Activated naive CD4-positive, alpha-beta T cell treated with anti-CD3 and anti-CD28 coated beads, Interleukin-2, amount 50 U/mL, for 16 hours (primary cell): ENCODE results near the gene RMI1.

ENCODE experiments used
- DNase-seq: peaks from one replicate; pipeline ENCODE4 v3.0.0-alpha.2; 2020

The RMI1 gene

GRCh38 chr9:83971485-83971884 lies 9.1 kb upstream of the RMI1 start:
- no peak for DNase-seq

DNA sequence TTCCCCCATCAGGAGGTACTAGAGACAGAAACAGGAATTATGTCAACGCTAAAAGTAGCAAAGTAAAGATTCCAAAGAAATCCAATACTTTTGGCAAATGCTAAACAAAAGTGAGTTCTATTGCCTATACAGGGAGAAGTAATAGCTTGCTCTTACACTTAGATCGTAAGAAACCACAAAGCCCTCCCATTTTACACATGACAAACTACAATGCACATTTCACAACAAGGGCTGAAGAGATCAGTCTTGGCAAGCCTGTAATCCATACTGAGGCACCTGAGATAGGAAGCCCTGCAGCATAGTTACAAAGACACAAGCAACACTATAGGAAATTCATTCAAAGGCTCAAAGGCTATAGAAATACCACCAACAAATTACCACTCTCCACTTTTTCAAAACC lies 8.3 kb upstream of the RMI1 start:
- DNase-seq = no peak

DNA sequence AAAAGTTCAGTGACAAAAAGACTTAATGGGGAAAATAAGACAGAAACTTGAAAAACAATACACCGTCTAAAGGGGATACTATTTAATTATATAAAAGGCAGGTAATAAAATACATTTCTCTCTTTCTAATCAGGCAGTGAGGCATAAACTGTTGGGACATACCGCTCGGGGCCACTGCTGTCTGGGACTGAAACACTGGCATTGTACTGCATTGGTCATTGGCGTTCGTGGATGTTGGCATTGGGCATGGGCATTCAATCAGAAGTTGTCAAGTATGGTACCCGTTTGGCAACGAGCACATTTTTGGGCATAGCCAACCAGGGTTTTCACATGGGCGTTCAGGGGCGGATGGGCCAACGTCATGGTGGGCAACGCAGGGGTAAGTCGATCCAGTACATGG lies 5.3 kb upstream of the RMI1 start:
- DNase-seq = no peak

DNA sequence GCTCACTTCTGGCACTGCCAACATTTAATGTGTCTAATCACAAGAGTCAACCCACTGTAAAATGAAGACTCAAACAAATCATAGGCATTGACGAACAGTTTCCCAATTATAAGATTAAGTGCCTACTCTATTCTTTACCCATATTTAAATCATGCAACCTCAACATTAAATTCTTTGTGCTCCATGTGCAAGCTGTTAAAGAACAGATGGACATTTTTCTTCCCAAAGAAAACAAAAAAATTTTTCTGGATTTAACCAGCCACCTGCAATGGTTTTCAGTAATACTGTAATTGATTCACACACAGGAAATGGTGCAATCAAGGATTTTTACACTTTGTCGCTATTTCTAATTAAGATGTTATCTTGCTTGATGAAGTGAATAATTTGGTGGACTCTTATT lies 4.2 kb upstream of the RMI1 start:
- no peak for DNase-seq

DNA sequence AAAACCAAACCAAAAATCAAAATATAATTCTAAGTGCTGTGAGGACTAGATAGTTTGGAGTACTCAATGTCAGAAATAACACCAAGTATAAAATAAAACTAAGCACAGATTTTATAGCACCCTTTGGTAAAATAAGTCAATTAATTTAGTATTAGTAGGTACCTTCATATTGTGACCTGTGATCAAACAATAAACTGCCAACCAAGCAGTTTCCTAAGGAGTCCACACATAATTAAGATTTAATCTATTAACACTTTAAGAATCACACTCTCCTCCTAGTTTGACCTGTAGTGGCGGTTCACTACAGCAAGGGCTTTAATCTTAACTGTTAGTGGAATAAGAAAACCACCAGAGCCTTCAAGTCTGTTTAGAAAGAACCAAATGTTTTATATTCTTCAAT lies 3.4 kb upstream of the RMI1 start:
- DNase-seq = no peak

- DNase-seq = peak; percentile 88
Measured at GRCh38 chr9:83978992-83979811, 1.4 kb upstream of the RMI1 start.

DNA sequence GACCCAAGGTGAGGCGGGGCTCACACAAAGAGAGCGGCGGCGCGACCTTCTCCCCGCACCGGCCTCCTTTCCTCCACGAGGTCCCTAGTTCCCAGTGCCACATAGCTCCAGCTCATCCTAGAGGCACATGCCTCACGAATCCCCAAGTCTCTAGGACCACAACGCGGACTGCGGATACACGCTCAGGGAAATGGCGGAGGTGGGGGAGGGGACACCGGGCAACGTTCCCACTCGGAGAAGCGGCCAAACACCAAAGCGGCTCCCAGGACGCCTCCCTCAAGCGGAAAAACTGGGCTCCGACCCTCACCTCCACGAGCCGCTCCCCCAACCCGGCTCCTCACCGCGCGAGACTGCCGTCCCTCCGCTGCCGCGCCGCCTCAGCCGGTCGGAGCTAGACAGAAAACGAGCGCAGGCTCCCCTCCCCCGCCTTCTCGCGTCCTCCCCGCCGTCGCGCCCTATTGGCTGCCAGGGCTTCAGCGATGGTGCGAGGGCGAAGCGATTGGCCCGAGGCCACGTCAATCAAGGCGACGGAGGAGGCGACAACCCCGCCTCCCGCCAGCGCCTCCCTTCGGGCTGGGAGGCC lies 702 bp upstream of the RMI1 start, which contains the start of gene HNRNPK:
Gene HNRNPK (minus strand): TSS at position 404 of the 583 bp plus-strand sequence. CDS start 1,963 bp downstream, outside the sequence.
- DNase-seq = peak; percentile 100

GRCh38 chr9:83981126-83981871 lies 694 bp downstream of the RMI1 start:
- peak; percentile 31 for DNase-seq

DNA sequence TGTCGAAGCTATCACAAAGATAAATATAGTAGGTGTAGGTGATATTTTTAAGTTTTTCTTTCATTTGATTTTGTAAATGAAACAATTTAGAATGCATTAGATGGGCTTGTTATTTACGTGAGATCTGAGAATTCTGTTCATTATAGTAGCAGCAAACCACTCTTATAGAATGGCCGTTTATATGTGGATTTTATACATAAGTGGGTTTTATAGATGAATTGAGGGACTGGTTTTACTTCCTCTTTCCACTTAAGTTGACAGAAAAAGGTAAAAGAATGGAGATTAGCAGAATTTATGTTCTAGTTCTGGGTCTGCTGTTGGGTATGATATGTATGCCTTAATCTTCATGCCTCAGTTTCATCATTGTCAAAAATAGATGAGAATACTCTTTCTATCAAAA lies 5.6 kb downstream of the RMI1 start:
- no peak for DNase-seq

- no peak for DNase-seq
Measured at GRCh38 chr9:83986765-83987401, 6.3 kb downstream of the RMI1 start.

- DNase-seq = no peak
Measured at GRCh38 chr9:83987402-83987791, 6.8 kb downstream of the RMI1 start.

DNA sequence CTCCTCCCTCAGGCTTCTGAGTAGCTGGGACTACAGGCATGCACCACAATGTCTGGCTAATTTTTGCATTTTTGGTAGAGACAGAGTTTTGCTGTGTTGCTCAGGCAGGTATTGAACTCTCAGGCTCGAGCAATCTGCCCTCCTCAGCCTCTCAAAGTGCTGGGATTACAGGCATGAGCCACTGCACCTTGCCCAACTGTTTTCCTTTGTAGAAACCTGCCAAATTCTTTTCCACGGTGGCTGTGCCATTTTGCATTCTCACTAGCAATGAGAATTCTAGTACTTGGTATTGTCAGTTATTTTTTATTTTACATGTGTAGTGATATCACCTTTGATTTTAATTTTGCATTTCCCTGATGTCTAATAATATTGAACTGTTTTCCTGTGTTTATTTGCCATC lies 7.8 kb downstream of the RMI1 start:
- DNase-seq = no peak

DNA sequence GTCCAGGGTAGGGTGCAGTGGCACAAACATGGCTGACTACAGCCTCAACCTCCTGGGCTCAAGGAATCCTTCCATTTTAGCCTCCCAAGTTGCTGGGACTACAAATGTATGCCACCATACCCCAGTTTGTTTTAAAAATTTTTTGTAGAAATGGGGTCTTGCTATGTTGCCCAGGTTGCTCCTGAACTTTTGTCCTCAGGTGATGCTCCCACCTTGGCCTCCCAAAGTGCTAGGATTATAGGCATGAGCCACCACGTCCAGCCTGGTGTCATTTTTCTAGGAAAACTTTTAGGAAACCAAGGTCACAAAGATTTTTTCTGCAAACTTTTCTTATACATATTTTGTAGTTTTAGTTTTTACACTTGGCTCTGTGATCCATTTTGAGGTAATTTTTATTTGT lies 10.8 kb downstream of the RMI1 start:
- no peak for DNase-seq

DNA sequence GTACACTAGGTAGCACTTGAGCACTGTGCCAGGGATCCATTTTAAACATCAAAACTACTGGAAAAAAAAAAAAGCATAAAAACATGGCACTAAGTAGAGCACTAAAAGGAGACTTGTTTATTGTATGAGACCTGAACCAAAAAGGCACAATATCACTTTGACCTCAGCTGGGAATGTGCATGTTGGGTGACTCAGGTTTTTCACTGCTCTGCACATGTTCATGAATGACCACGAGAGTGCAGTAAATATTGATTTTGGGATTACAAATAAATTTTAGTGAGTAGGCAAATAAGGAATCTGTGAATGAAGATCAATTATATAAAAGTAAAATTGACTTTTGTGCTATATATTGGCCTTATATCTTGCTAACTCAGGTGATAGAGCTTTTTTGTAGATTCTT lies 11.8 kb downstream of the RMI1 start:
- no peak for DNase-seq

DNA sequence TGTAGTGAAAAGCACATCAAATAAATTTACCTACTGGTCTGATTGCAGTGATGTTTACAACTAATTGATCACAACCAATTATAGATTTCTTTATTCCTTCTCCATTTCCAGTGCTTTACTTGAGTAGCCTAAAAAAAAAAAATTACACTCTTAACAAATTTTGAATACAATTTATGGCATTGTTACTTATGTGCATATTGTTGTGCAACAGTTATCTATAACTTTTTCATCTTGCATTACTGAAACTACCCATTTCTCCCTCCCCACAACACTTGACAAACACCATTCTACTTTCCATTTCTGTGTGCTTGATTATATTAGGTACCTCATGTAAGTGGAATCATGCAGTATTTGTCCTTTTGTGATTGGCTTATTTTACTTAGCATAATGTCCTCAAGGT lies 12.3 kb downstream of the RMI1 start:
- no peak for DNase-seq

DNA sequence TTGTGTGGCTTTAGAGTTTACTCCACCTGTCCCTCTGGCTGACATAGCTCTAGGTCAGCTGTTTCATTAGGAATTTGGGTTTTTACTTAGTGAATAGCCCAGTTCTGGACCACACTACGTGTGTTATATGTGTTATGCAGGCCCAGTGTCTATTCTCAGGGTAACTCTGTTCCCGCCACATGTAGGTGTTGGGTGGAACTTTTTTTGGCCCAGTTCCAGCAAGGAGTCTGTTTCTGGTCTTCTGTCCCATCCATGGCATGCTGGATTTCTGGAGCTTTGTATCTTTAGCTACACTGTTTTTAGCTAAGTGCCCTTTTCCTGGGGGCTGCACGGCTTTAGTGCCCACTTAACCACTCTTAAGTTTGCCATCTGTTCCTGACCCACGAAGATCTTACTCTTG lies 15.5 kb downstream of the RMI1 start:
- DNase-seq = no peak

GRCh38 chr9:83999141-83999918 lies 18.7 kb downstream of the RMI1 start:
- DNase-seq = no peak

GRCh38 chr9:84000186-84000585 lies 19.6 kb downstream of the RMI1 start:
- DNase-seq = no peak

GRCh38 chr9:84001621-84002020 lies 21.0 kb downstream of the RMI1 start:
- no peak for DNase-seq

GRCh38 chr9:84002344-84002743 lies 21.7 kb downstream of the RMI1 start:
- no peak for DNase-seq

DNA sequence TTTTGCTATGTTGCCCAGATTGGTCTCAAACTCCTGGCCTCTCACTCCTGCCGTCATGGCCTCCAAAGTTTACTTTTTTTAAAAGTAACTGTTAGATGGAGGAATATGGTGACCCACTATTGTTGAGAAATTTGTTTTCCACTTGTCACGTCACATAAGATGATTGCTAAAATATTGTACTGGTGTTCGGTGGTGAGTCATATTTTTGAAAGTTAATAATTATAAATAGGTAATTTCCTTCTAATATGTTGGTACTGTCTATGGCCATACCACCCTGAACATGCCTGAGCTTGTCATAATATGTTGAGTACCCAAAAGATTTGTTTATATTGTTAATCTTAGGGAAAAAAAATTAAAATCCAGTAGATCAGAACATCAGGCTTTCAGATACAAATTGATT lies 22.6 kb downstream of the RMI1 start:
- DNase-seq = no peak

DNA sequence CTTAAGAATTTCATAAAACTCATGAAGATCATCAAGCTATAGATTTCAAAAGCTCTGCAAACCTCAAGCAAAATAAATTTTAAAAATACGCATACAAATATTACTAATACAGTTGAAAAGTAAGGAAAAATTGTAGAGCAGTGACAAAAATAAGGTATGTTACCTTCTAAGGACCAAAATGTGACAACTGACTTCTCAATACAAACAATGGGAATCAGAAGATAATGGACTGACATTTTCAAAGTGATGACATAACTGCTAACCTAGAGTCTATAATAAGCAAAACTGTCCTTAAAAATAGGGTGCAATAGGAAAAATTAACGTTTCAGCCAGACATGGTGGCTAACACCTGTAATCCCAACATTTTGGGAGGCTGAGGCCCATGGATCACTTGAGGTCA lies 27.1 kb downstream of the RMI1 start:
- DNase-seq = no peak
